CD4-positive, alpha-beta T cell (primary cell): ENCODE data around the gene METTL14. TPM values are rescaled to one million over a fixed set of nuclear protein-coding genes. Genes with fewer than 3 reads are reported as not detected.

Experiments
- ATAC-seq: fragments of 200-7000 bp; cut with Tn5 transposase; one replicate; pipeline ENCODE4 v1.10.0; 2022; ENCODE audit warnings: mild to moderate bottlenecking; ENCODE audit not compliant: poor library complexity
- CTCF ChIA-PET: fragments of 350-600 bp; sonication (Branson Sonifier 250); formaldehyde crosslinking; loops from one replicate; lab custom pipeline; 2021; ENCODE audit warnings: antibody characterized with exemption, inconsistent platforms; lab: Charles Lee
- POLR2A ChIA-PET: fragments of 350-600 bp; sonication (Branson Sonifier 250); formaldehyde crosslinking; loops from one replicate; lab custom pipeline; 2021; ENCODE audit warnings: antibody characterized with exemption, inconsistent platforms; lab: Charles Lee
- DNase-seq, 14 experiments: peaks; one replicate each; pipeline ENCODE4 v3.0.0-alpha.2; 2013 to 2020; ENCODE audit warnings: mixed read lengths in 2 of 14
- H3K27ac ChIP-seq, 2 donors: one replicate each; pipeline versions ENCODE4 v1.5.1 to v1.7.0; 2013; ENCODE audit warnings: low read length in 2 of 2, low read depth in 1 of 2, mild to moderate bottlenecking in 1 of 2
- H3K27me3 ChIP-seq, 2 experiments: 1 replicate in 1 of 2; 2 replicates in 1 of 2; pipeline versions ENCODE4 v1.6.1 to v1.7.0; 2013; ENCODE audit warnings: low read length in 2 of 2, control low read depth in 1 of 2, mild to moderate bottlenecking in 1 of 2, moderate library complexity in 1 of 2; ENCODE audit not compliant: insufficient read depth in 2 of 2, control insufficient read depth in 1 of 2
- H3K36me3 ChIP-seq: one replicate; pipeline ENCODE4 v1.6.1; 2013; ENCODE audit warnings: low read length, control low read depth; ENCODE audit not compliant: insufficient read depth
- H3K4me1 ChIP-seq: one replicate; pipeline ENCODE4 v1.6.1; 2013; ENCODE audit warnings: low read length, control low read depth; ENCODE audit not compliant: insufficient read depth
- H3K4me3 ChIP-seq: one replicate; pipeline ENCODE4 v1.5.1; 2013; ENCODE audit warnings: mild to moderate bottlenecking, low read length, moderate library complexity
- H3K9me3 ChIP-seq, 2 experiments: 1 replicate in 1 of 2; 2 replicates in 1 of 2; pipeline versions ENCODE4 v1.6.1 to v1.7.0; 2013; ENCODE audit warnings: low read length in 2 of 2, mild to moderate bottlenecking in 2 of 2, control low read depth in 1 of 2, moderate library complexity in 1 of 2; ENCODE audit not compliant: control insufficient read depth in 1 of 2, insufficient read depth in 1 of 2
- H3K27ac Mint-ChIP-seq: one replicate; pipeline ENCODE4 v1.8.0; 2020; ENCODE audit warnings: mixed read lengths
- H3K27me3 Mint-ChIP-seq: one replicate; pipeline ENCODE4 v1.8.0; 2021; ENCODE audit warnings: mixed read lengths
- H3K36me3 Mint-ChIP-seq: one replicate; pipeline ENCODE4 v1.8.0; 2021; ENCODE audit warnings: low read depth, mixed read lengths
- H3K4me1 Mint-ChIP-seq: one replicate; pipeline ENCODE4 v1.8.0; 2021; ENCODE audit warnings: low read depth, mixed read lengths
- H3K4me3 Mint-ChIP-seq: one replicate; pipeline ENCODE4 v1.8.0; 2020; ENCODE audit warnings: mild to moderate bottlenecking, mixed read lengths
- H3K9me3 Mint-ChIP-seq: one replicate; pipeline ENCODE4 v1.8.0; 2020; ENCODE audit warnings: mixed read lengths
- intact Hi-C, 2 experiments: fragments of 100-400 bp; cut with DNase I in 1 of 2; cut with micrococcal nuclease in 1 of 2; formaldehyde crosslinking; loops; one replicate each; pipeline versions ENCODE4 v1.15.1 to v1.9.0; 2023 to 2025; cut with DNase I, micrococcal nuclease
- total RNA-seq, 174 experiments: library from RNA in 2 of 174; stranded (reverse) in 2 of 174; gene quantifications; one replicate each; pipeline ENCODE4 v1.2.3 and lab custom pipeline; 2021 to 2026
- TF ChIP-seq, protein P1 (sequence below): fragments of 200-600 bp; IDR thresholded peaks from one replicate; pipeline ENCODE4 v1.8.0; 2022; ENCODE audit warnings: antibody characterized with exemption, mild to moderate bottlenecking

Gene METTL14
- total RNA-seq, 2 experiments from 2014 or later: 45.1 to 46.5 TPM

DNA sequence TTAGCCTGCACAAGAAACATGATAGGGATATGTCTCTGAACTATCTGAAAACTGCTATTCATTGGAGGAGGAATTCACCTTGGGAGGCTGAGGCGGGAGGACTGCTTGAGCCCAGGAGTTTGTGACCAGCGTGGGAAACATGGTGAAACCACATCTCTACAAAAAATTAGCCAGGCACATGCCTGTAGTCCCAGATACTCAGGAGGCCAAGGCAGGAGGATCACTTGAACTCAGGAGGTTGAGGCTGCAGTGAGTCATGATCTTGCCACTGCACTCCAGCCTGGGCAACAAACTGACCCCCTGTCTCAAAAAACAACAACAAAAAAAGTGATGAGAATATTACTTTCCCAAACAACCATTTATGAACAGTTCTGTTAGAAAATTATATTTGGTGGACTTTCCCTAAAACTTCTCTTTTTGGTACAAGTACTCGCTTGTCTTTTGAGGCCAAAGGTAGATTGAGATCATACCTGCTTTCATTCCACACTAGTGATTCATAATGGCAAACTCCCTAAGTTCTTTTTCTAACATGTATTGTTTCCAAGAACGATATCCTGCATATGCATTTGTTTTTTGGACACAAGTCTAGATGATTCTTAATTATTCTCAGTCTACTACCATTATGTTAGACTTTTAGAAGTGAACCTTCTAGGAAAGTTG lies 33.4 kb downstream of the METTL14 start:
- peaks cover 6% of the 10 kb centered on the region for H3K36me3 ChIP-seq
- H3K4me1 ChIP-seq: no peaks in the 10 kb centered on the region
- Mint-ChIP-seq H3K4me3 (no peak overlapping the region), H3K27me3 (no peaks in the 10 kb centered on the region), H3K36me3 (peaks cover 14% of the 10 kb centered on the region), H3K9me3 (no peaks in the 10 kb centered on the region), H3K4me1 (no peaks in the 10 kb centered on the region), H3K27ac (no peak overlapping the region)
- DNase-seq (no peak), ATAC-seq (no peak)
- H3K9me3 ChIP-seq: no peaks in the 10 kb centered on the region
- ChIA-PET CTCF (interaction anchor here (0.9 kb wide), 1 partner anchor 20 kb away, joined by 3 read pairs; no protein-coding TSS in a partner anchor), POLR2A (no interaction called here)
- no peaks in the 10 kb centered on the region for H3K27me3 ChIP-seq
- no peak overlapping the region for H3K4me3 ChIP-seq
- intact Hi-C loops: no loop called here
- H3K27ac ChIP-seq: no peak overlapping the region
- TF ChIP-seq, protein P1, sequence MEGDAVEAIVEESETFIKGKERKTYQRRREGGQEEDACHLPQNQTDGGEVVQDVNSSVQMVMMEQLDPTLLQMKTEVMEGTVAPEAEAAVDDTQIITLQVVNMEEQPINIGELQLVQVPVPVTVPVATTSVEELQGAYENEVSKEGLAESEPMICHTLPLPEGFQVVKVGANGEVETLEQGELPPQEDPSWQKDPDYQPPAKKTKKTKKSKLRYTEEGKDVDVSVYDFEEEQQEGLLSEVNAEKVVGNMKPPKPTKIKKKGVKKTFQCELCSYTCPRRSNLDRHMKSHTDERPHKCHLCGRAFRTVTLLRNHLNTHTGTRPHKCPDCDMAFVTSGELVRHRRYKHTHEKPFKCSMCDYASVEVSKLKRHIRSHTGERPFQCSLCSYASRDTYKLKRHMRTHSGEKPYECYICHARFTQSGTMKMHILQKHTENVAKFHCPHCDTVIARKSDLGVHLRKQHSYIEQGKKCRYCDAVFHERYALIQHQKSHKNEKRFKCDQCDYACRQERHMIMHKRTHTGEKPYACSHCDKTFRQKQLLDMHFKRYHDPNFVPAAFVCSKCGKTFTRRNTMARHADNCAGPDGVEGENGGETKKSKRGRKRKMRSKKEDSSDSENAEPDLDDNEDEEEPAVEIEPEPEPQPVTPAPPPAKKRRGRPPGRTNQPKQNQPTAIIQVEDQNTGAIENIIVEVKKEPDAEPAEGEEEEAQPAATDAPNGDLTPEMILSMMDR: no peak

- no peaks in the 10 kb centered on the region for H3K27me3 Mint-ChIP-seq
- Histone ChIP-seq H3K27me3 (no peaks in the 10 kb centered on the region), H3K4me3 (no peak overlapping the region), H3K9me3 (no peaks in the 10 kb centered on the region), H3K4me1 (no peaks in the 10 kb centered on the region), H3K36me3 (peaks cover 24% of the 10 kb centered on the region), H3K27ac (no peak overlapping the region)
- ChIA-PET POLR2A (no interaction called here), CTCF (no interaction called here)
- H3K4me1 Mint-ChIP-seq: no peaks in the 10 kb centered on the region
- DNase-seq (no peak), ATAC-seq (no peak)
- no peak overlapping the region for H3K27ac Mint-ChIP-seq
- intact Hi-C loops: no loop called here
- peaks cover 32% of the 10 kb centered on the region for H3K36me3 Mint-ChIP-seq
- TF ChIP-seq, protein P1: no peak
- no peaks in the 10 kb centered on the region for H3K9me3 Mint-ChIP-seq
- no peak overlapping the region for H3K4me3 Mint-ChIP-seq
Observed at GRCh38 chr4:118721752-118722151, 36.6 kb downstream of the METTL14 start.

DNA sequence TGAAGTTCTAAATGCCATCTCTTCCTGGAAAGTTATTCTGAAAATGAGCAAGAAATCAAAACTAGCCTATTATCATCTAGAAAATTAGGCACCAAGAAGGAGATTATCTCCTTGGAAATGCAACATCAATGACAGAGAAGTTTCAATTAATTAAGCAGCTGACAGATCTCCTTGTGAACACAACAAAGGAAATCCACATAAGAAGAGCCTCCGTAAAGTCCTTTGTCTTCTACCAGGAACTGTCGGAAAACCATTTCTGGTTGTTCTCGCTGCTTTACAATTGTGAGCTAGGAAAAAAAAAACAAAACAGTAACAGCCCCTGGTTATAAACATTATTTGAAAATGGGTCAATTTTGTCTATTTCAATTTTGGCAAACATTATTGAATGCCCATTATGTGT lies 38.2 kb downstream of the METTL14 start:
- DNase-seq (no peak), ATAC-seq (no peak)
- H3K27me3 ChIP-seq: no peaks in the 10 kb centered on the region
- Mint-ChIP-seq H3K4me1 (no peaks in the 10 kb centered on the region), H3K36me3 (peaks cover 47% of the 10 kb centered on the region), H3K9me3 (no peaks in the 10 kb centered on the region), H3K4me3 (no peak overlapping the region), H3K27me3 (no peaks in the 10 kb centered on the region), H3K27ac (no peak overlapping the region)
- ChIA-PET POLR2A (no interaction called here), CTCF (no interaction called here)
- TF ChIP-seq, protein P1: no peak
- no peaks in the 10 kb centered on the region for H3K4me1 ChIP-seq
- H3K36me3 ChIP-seq: peaks cover 37% of the 10 kb centered on the region
- intact Hi-C loops: no loop called here
- H3K9me3 ChIP-seq: no peaks in the 10 kb centered on the region
- no peak overlapping the region for H3K4me3 ChIP-seq
- H3K27ac ChIP-seq: no peak overlapping the region
